K562 (cell line): ENCODE measurements around the gene GOLIM4. TPM values are rescaled to one million over a fixed set of nuclear protein-coding genes. Genes with fewer than 3 reads are reported as not detected.

Source experiments
- ATAC-seq: fragments of 200-7000 bp; cut with Tn5 transposase; 3 replicates; pipeline ENCODE4 v1.9.1; 2020; ENCODE audit warnings: moderate library complexity
- BruUV-seq: library from RNA; stranded (reverse); fragments of 400-500 nt; replicated peaks from 2 replicates; lab custom pipeline; 2021; lab: Mats Ljungman, UMichigan
- CTCF ChIA-PET: fragments of 300-600 bp; formaldehyde crosslinking; extraction: SDS; loops from one replicate; lab custom pipeline; 2021; ENCODE audit warnings: low intra/inter-chr PET ratio; lab: Yijun Ruan, JAX
- POLR2A ChIA-PET: fragments of 300-600, 350-650 bp; sonication (Branson Sonifier 250); formaldehyde crosslinking; extraction: SDS; loops from one replicate; lab custom pipeline; 2021; ENCODE audit warnings: antibody characterized with exemption, inconsistent platforms; lab: Yijun Ruan, JAX
- DNase-seq, 4 experiments: peaks; one replicate each; pipeline versions ENCODE4 v3.0.0 to v3.0.0-alpha.2; 2011 to 2018; ENCODE audit warnings: low spot score in 3 of 4, mixed read lengths in 3 of 4; ENCODE audit errors: extremely low read depth in 1 of 4
- FAIRE-seq: peaks from 2 replicates; lab custom pipeline; 2011; peaks lifted over from hg19 to GRCh38; lab: Jason Lieb, UNC
- H2AFZ ChIP-seq: 2 replicates; pipeline ENCODE4 v1.6.0; 2011; ENCODE audit warnings: low read depth, low read length, control low read depth, inconsistent platforms
- H3K27ac ChIP-seq: fragments of 200-600 bp; 3 replicates; pipeline ENCODE4 v1.8.0; 2011; ENCODE audit warnings: low read depth, mild to moderate bottlenecking, control low read depth, inconsistent platforms, low read length, moderate library complexity, mixed read lengths; ENCODE audit errors: extremely low read depth
- H3K27me3 ChIP-seq, 2 experiments: fragments of 300-600 bp in 1 of 2; 2 replicates in 1 of 2; 3 replicates in 1 of 2; pipeline versions ENCODE4 v1.6.0 to v1.8.0; 2011; ENCODE audit warnings: inconsistent platforms in 2 of 2, low read length in 2 of 2, mild to moderate bottlenecking in 1 of 2, mixed read lengths in 1 of 2, moderate library complexity in 1 of 2; ENCODE audit not compliant: control insufficient read depth in 2 of 2, insufficient read depth in 2 of 2
- H3K36me3 ChIP-seq: fragments of 300-600 bp; 3 replicates; pipeline ENCODE4 v1.8.0; 2011; ENCODE audit warnings: mild to moderate bottlenecking, low read length, inconsistent platforms; ENCODE audit not compliant: control insufficient read depth, insufficient read depth
- H3K4me1 ChIP-seq, 2 experiments: fragments of 200-600 bp in 1 of 2; replicated peaks in 1 of 2; 2 replicates in 1 of 2; 3 replicates in 1 of 2; pipeline versions ENCODE4 v1.5.1 to v1.8.0; 2011; ENCODE audit warnings: inconsistent platforms in 2 of 2, low read length in 2 of 2, mild to moderate bottlenecking in 1 of 2, mixed read lengths in 1 of 2, moderate library complexity in 1 of 2; ENCODE audit not compliant: control insufficient read depth in 2 of 2, insufficient read depth in 2 of 2
- H3K4me2 ChIP-seq: 2 replicates; pipeline ENCODE4 v1.6.1; 2011; ENCODE audit warnings: low read length, control low read depth, inconsistent platforms, mixed read lengths; ENCODE audit not compliant: insufficient read depth
- H3K4me3 ChIP-seq: fragments of 200-600 bp; sonication (generic), shearing (Covaris generic); 2 replicates; pipeline ENCODE4 v1.5.1; 2016; ENCODE audit warnings: control low read depth, inconsistent platforms
- H3K79me2 ChIP-seq: fragments of 200-600 bp; 3 replicates; pipeline ENCODE4 v1.8.0; 2011; ENCODE audit warnings: low read length, inconsistent platforms; ENCODE audit not compliant: control insufficient read depth, insufficient read depth
- H3K9ac ChIP-seq, 2 experiments: 2 replicates each; pipeline versions ENCODE4 v1.6.0 to v1.6.1; 2011; ENCODE audit warnings: low read depth in 2 of 2, low read length in 2 of 2, control low read depth in 1 of 2, inconsistent platforms in 1 of 2, mild to moderate bottlenecking in 1 of 2, mixed read lengths in 1 of 2; ENCODE audit not compliant: insufficient read depth in 1 of 2
- H3K9me1 ChIP-seq: one replicate; pipeline ENCODE4 v1.6.0; 2011; ENCODE audit warnings: inconsistent platforms, mild to moderate bottlenecking, low read length, moderate library complexity; ENCODE audit not compliant: control insufficient read depth, insufficient read depth
- H3K9me3 ChIP-seq: replicated peaks from 2 replicates; pipeline ENCODE4 v1.5.1; 2011; ENCODE audit warnings: low read depth, low read length, inconsistent platforms; ENCODE audit not compliant: control insufficient read depth, insufficient read depth
- H4K20me1 ChIP-seq: replicated peaks from 2 replicates; pipeline ENCODE4 v1.6.1; 2011; ENCODE audit warnings: low read length, inconsistent platforms, mixed read lengths; ENCODE audit not compliant: control insufficient read depth, insufficient read depth
- DDX20 ChIP-seq: fragments of 450-650 bp; IDR thresholded peaks from 2 replicates; pipeline ENCODE4 v1.6.1; 2016; ENCODE audit warnings: missing genetic modification characterization, low read depth, mild to moderate bottlenecking, missing compliant biosample characterization, moderate library complexity
- DPF2 ChIP-seq: fragments of 450-650 bp; IDR thresholded peaks from 2 replicates; pipeline ENCODE4 v1.6.1; 2016
- E2F5 ChIP-seq: sonication (generic); formaldehyde crosslinking; IDR thresholded peaks from 2 replicates; pipeline ENCODE4 v1.8.0; 2022; ENCODE audit warnings: mild to moderate bottlenecking, missing genetic modification reagents
- ELF1 ChIP-seq: fragments of 200-800 bp; sonication (Bioruptor generic); IDR thresholded peaks from 2 replicates; pipeline ENCODE4 v1.6.1; 2016; ENCODE audit warnings: missing genetic modification characterization, missing compliant biosample characterization
- HSF4 ChIP-seq: fragments of 250-450 bp; sonication (Bioruptor Pico); IDR thresholded peaks from 2 replicates; pipeline ENCODE4 v2.1.2; 2022; ENCODE audit warnings: mild to moderate bottlenecking, moderate library complexity, borderline replicate concordance
- MAX ChIP-seq: sonication (generic); formaldehyde crosslinking; IDR thresholded peaks from 2 replicates; pipeline ENCODE4 v1.9.0; 2022; ENCODE audit warnings: mild to moderate bottlenecking, missing genetic modification reagents
- PREB ChIP-seq: sonication (generic); formaldehyde crosslinking; IDR thresholded peaks from 2 replicates; pipeline ENCODE4 v1.8.1; 2023; ENCODE audit warnings: mild to moderate bottlenecking, missing genetic modification reagents
- STAT5A ChIP-seq: IDR thresholded peaks from 2 replicates; pipeline ENCODE4 v1.6.1; 2012; ENCODE audit warnings: low read length, inconsistent platforms, borderline replicate concordance
- STAT5B ChIP-seq: fragments of 250-450 bp; sonication (Bioruptor Pico); IDR thresholded peaks from 2 replicates; pipeline ENCODE4 v1.8.0; 2021; ENCODE audit warnings: mild to moderate bottlenecking, inconsistent platforms
- TSC22D4 ChIP-seq: fragments of 450-650 bp; IDR thresholded peaks from 2 replicates; pipeline ENCODE4 v1.6.1; 2016; ENCODE audit warnings: missing genetic modification characterization, missing biosample characterization, control low read depth
- ZNF184 ChIP-seq: sonication (generic); formaldehyde crosslinking; IDR thresholded peaks from 2 replicates; pipeline ENCODE4 v1.5.0; 2020; ENCODE audit warnings: missing genetic modification reagents
- ZNF586 ChIP-seq: fragments of 450-650 bp; formaldehyde crosslinking; conservative IDR thresholded peaks from 2 replicates; pipeline ENCODE4 v1.4.0; 2020; ENCODE audit warnings: mild to moderate bottlenecking, moderate library complexity
- ZNF644 ChIP-seq: fragments of 200-800 bp; sonication (Bioruptor generic); IDR thresholded peaks from 2 replicates; pipeline ENCODE4 v1.6.1; 2016; ENCODE audit warnings: low read depth, missing genetic modification characterization, missing compliant biosample characterization
- ZNF707 ChIP-seq: fragments of 250-450 bp; sonication (Bioruptor Pico); conservative IDR thresholded peaks from 2 replicates; pipeline ENCODE4 v1.8.0; 2022; ENCODE audit warnings: inconsistent platforms, mild to moderate bottlenecking, moderate library complexity
- ZZZ3 ChIP-seq: fragments of 450-650 bp; IDR thresholded peaks from 2 replicates; pipeline ENCODE4 v1.6.1; 2016; ENCODE audit warnings: antibody characterized with exemption, mild to moderate bottlenecking, moderate library complexity
- WGBS: fragments of 100-300 bp; shearing (Covaris generic); methylation state at CpG from one replicate; pipeline ENCODE4 v1.1.6; 2016; ENCODE audit warnings: low coverage, mixed read lengths; ENCODE audit not compliant: insufficient coverage; ENCODE audit errors: missing lambda C conversion rate; 5-methylcytosine and 5-hydroxymethylcytosine counted together
- in situ Hi-C: fragments of 300-500 bp; cut with MboI; formaldehyde crosslinking; loops from 4 replicates; pipeline ENCODE4 v1.15.0; 2018; ENCODE audit warnings: inconsistent platforms, mixed read lengths
- intact Hi-C: fragments of 100-400 bp; cut with micrococcal nuclease; formaldehyde crosslinking; loops from 2 replicates; pipeline ENCODE4 v1.14.2; 2022
- polyA plus RNA-seq, 8 experiments: library from polyadenylated mRNA; depleted of rRNA in 4 of 8; stranded (reverse) in 5 of 8; unstranded in 3 of 8; fragments of >200 nt; fragmentation: Nextera tagmentation in 2 of 8; fragmentation: Illumina TruSeq in 1 of 8; extraction: Ambion mirVana in 2 of 8; extraction: Trizol in 1 of 8; gene quantifications; 2 replicates each; pipeline versions ENCODE4 v1.2.1 to v1.2.3, GENCODE V29; 2011 to 2014; ENCODE audit warnings: inconsistent platforms in 1 of 8, missing spikeins in 1 of 8
- total RNA-seq, 7 experiments: library from RNA; depleted of rRNA in 6 of 7; stranded (reverse); fragments of >200 nt in 6 of 7; fragmentation: Illumina TruSeq in 2 of 7; extraction: Trizol in 2 of 7; gene quantifications; 2 replicates each; pipeline versions ENCODE4 v1.2.1 to v1.2.3, GENCODE V29; 2011 to 2021; ENCODE audit warnings: low replicate concordance in 1 of 7
- TF ChIP-seq, protein P1 (sequence below): sonication (generic); formaldehyde crosslinking; IDR thresholded peaks from 2 replicates; pipeline ENCODE4 v1.8.0; 2022; ENCODE audit warnings: missing genetic modification reagents, mild to moderate bottlenecking, borderline replicate concordance

GOLIM4 gene
- total and polyA plus RNA-seq, 9 of the 15 experiments (the other 6 are each of a cell fraction or from before 2014, with no cell fraction given): 9.3 to 39.4 (median 31.0) TPM

GRCh38 chr3:168139947-168140346 lies 44.2 kb upstream of the GOLIM4 start:
- no peak for DNase-seq
- no peak overlapping the region for H3K4me2 ChIP-seq
- no peaks in the 10 kb centered on the region for H4K20me1 ChIP-seq
- H3K4me1 ChIP-seq: peaks cover 4 to 6% of the 10 kb centered on the region in 2 experiments; a peak in 3 of 5 replicates
- TF ChIP-seq DPF2 (no peak), PREB (CRISPR knock-in tag) (no peak), ZNF586 (CRISPR knock-in tag) (no peak), ZNF707 (CRISPR knock-in tag) (no peak), HSF4 (no peak), E2F5 (no peak), TSC22D4 (tag) (no peak), DDX20 (tag) (no peak), ZNF184 (CRISPR knock-in tag) (no peak), STAT5A (no peak), MAX (CRISPR knock-in tag) (no peak), ZZZ3 (no peak), ZNF644 (tag) (no peak), STAT5B (CRISPR knock-in tag) (no peak), ELF1 (tag) (no peak)
- TF ChIP-seq, protein P1, sequence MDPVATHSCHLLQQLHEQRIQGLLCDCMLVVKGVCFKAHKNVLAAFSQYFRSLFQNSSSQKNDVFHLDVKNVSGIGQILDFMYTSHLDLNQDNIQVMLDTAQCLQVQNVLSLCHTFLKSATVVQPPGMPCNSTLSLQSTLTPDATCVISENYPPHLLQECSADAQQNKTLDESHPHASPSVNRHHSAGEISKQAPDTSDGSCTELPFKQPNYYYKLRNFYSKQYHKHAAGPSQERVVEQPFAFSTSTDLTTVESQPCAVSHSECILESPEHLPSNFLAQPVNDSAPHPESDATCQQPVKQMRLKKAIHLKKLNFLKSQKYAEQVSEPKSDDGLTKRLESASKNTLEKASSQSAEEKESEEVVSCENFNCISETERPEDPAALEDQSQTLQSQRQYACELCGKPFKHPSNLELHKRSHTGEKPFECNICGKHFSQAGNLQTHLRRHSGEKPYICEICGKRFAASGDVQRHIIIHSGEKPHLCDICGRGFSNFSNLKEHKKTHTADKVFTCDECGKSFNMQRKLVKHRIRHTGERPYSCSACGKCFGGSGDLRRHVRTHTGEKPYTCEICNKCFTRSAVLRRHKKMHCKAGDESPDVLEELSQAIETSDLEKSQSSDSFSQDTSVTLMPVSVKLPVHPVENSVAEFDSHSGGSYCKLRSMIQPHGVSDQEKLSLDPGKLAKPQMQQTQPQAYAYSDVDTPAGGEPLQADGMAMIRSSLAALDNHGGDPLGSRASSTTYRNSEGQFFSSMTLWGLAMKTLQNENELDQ (CRISPR knock-in tag): no peak
- FAIRE-seq: peak; percentile 54
- no peaks in the 10 kb centered on the region for H3K79me2 ChIP-seq
- no peak overlapping the region for H3K27ac ChIP-seq
- H3K27me3 ChIP-seq: no peaks in the 10 kb centered on the region
- 39% methylated on average over 3 of the region's 3 CpGs for WGBS
- BruUV-seq: no TSS peak
- in situ Hi-C loops: no loop called here
- POLR2A ChIA-PET: interaction anchor here (1.0 kb wide), 1 partner anchor 87 kb away, joined by 3 read pairs; no protein-coding TSS in a partner anchor
- no peak overlapping the region for H3K4me3 ChIP-seq
- intact Hi-C loops: no loop called here
- CTCF ChIA-PET: no interaction called here
- H3K9me3 ChIP-seq: no peaks in the 10 kb centered on the region
- H3K9ac ChIP-seq: no peak overlapping the region
- no peak for ATAC-seq
- no peaks in the 10 kb centered on the region for H3K36me3 ChIP-seq
- H3K9me1 ChIP-seq: no peaks in the 10 kb centered on the region
- no peak overlapping the region for H2AFZ ChIP-seq
